Measurements from ENCODE around the gene F10.

The F10 gene

GRCh38 chr13:113184568-113185440, 62.2 kb downstream of the F10 start:
- DNase-seq (ENCODE audit: low spot score), result no peak
- no peak for TF ChIP-seq CTCF (IDR thresholded peaks at IDR 0.05; ENCODE audit: extremely low read depth, missing control alignments)

GRCh38 chr13:113186061-113186900, 63.7 kb downstream of the F10 start:
- TF ChIP-seq CTCF (IDR thresholded peaks at IDR 0.05; ENCODE audit: extremely low read depth, missing control alignments), result no peak

GRCh38 chr13:113187263-113187669, 64.7 kb downstream of the F10 start:
- no peak for DNase-seq (ENCODE audit: low spot score)

More at GRCh38 chr13:113186061-113186900, 63.7 kb downstream of the F10 start:
- DNase-seq (ENCODE audit: low spot score), result peak; percentile 79

GRCh38 chr13:113187883-113188665, 65.5 kb downstream of the F10 start:
- TF ChIP-seq CTCF (IDR thresholded peaks at IDR 0.05; ENCODE audit: extremely low read depth, missing control alignments), result no peak
- no peak for DNase-seq (ENCODE audit: low spot score)

More at GRCh38 chr13:113187263-113187669, 64.7 kb downstream of the F10 start:
- TF ChIP-seq CTCF (IDR thresholded peaks at IDR 0.05; ENCODE audit: extremely low read depth, missing control alignments), result no peak

- no peak for DNase-seq (ENCODE audit: low spot score)
- TF ChIP-seq CTCF (IDR thresholded peaks at IDR 0.05; ENCODE audit: extremely low read depth, missing control alignments), result no peak
These were observed 67.6 kb downstream of the F10 start for GRCh38 chr13:113190181-113190580.

GRCh38 chr13:113192279-113192678, 69.7 kb downstream of the F10 start:
- TF ChIP-seq CTCF (IDR thresholded peaks at IDR 0.05; ENCODE audit: extremely low read depth, missing control alignments), result no peak
- DNase-seq (ENCODE audit: low spot score), result no peak

Data from GM20000 (cell line).